ENCODE measurements around the gene PGK1. TPM values are rescaled to one million over a fixed set of nuclear protein-coding genes. Genes with fewer than 3 reads are reported as not detected.

Gene PGK1
- total and polyA plus RNA-seq, 9 of the 15 experiments (the other 6 are each of a cell fraction or from before 2014, with no cell fraction given) = 199 to 1,378 (median 378) TPM

DNA sequence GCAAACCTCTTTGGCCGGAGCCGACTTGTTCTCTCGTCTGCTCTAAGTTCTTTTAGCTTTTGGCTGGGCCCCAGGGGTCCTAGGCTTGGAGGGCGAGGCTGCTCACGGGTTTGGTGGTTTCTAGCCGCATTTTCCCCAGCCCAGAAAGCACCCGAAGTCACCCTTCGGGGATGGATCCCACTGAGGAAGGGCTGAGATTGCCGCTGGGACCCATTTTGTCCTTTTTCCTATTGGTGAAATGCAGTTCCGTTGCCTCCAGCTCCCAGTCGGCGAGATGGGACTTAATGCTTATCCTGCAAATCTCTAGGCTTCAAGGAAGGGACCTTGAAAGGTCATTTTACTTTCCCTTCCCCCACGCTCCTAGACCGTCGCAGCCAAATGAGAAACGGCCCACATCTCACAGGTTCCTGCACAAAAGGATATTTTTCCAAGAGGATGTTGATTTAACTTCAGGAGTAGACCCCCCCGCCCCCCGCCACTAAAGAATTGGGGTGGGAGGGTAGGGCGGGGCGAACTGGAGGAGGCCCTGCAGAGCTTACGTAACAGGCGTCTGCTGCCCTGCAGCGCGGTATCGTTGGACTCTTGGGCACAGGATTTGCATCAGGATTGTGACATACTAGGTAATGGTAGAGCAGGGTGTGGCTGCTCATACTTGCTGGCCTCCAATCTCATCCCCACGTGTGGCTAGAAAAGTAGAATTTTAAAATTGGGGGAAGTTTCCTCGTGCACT lies 564 bp downstream of the PGK1 start:
- ATAC-seq (peak; percentile 55), FAIRE-seq (no peak), DNase-seq (ENCODE audit: extremely low read depth in 1 of 4, low spot score in 3 of 4) (peak; percentile 29 to 70 (median 34))
- Histone ChIP-seq H3K4me1 (replicated peaks in 1 of 2; ENCODE audit: control insufficient read depth in 2 of 2, insufficient read depth in 2 of 2, low read length in 2 of 2) (peaks cover 5 to 8% of the 10 kb centered on the region in 2 experiments; a peak in 3 of 5 replicates), H3K9me1 (ENCODE audit: control insufficient read depth, insufficient read depth, low read length) (peaks cover 4% of the 10 kb centered on the region), H3K27ac (ENCODE audit: extremely low read depth, low read depth, low read length) (peak overlapping the region; percentile 82), H3K27me3 (ENCODE audit: control insufficient read depth in 2 of 2, insufficient read depth in 2 of 2, low read length in 2 of 2) (no peaks in the 10 kb centered on the region), H3K79me2 (ENCODE audit: control insufficient read depth, insufficient read depth, low read length) (peaks cover 56% of the 10 kb centered on the region), H3K4me3 (peak overlapping the region; percentile 87), H4K20me1 (replicated peaks; ENCODE audit: control insufficient read depth, insufficient read depth, low read length) (peaks cover 47% of the 10 kb centered on the region), H2AFZ (ENCODE audit: low read depth, low read length) (peak overlapping the region; percentile 52), H3K9me3 (replicated peaks; ENCODE audit: control insufficient read depth, insufficient read depth, low read depth, low read length) (no peaks in the 10 kb centered on the region), H3K9ac (ENCODE audit: insufficient read depth in 1 of 2, low read depth in 2 of 2, low read length in 2 of 2) (peak overlapping the region; percentile 90 to 98), H3K4me2 (ENCODE audit: insufficient read depth, low read length) (peak overlapping the region; percentile 91), H3K36me3 (ENCODE audit: control insufficient read depth, insufficient read depth, low read length) (peaks cover 48% of the 10 kb centered on the region)
- ChIA-PET POLR2A (interaction anchor here (0.6 to 1.5 kb wide), 7 partner anchors 11 to 520 kb away, joined by 3 to 5 read pairs (median 4); partner anchors contain the start of genes COX7B and TAF9B), CTCF (ENCODE audit: low intra/inter-chr PET ratio) (no interaction called here)
- TSS peak; percentile 42 for BruUV-seq (replicated peaks)
- intact Hi-C loops (cut with micrococcal nuclease) (loop anchor here (2.0 to 5.0 kb wide), 2 partner anchors 34 to 207 kb away; partner anchors contain the start of genes COX7B, MAGT1 and TAF9B), in situ Hi-C loops (cut with MboI) (no loop called here)
- under 1% methylated on average over 14 of the region's 27 CpGs for WGBS (ENCODE audit: insufficient coverage, low coverage, missing lambda C conversion rate)
- TF ChIP-seq, protein P1, sequence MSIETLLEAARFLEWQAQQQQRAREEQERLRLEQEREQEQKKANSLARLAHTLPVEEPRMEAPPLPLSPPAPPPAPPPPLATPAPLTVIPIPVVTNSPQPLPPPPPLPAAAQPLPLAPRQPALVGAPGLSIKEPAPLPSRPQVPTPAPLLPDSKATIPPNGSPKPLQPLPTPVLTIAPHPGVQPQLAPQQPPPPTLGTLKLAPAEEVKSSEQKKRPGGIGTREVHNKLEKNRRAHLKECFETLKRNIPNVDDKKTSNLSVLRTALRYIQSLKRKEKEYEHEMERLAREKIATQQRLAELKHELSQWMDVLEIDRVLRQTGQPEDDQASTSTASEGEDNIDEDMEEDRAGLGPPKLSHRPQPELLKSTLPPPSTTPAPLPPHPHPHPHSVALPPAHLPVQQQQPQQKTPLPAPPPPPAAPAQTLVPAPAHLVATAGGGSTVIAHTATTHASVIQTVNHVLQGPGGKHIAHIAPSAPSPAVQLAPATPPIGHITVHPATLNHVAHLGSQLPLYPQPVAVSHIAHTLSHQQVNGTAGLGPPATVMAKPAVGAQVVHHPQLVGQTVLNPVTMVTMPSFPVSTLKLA (conservative IDR thresholded peaks at IDR 0.05) = no peak
- no peak for TF ChIP-seq ZFP1 (CRISPR knock-in tag; IDR thresholded peaks at IDR 0.05)
- TF ChIP-seq ZNF316 (IDR thresholded peaks at IDR 0.05) = peak; percentile 39; the same call in 1 of the 2 replicates
- no peak for TF ChIP-seq SMARCA5 (IDR thresholded peaks at IDR 0.05)
- TF ChIP-seq CEBPB (tag; IDR thresholded peaks at IDR 0.05) = peak; percentile 85
- TF ChIP-seq HNRNPLL (IDR thresholded peaks at IDR 0.05; ENCODE audit: low read depth, low read length, poor library complexity, severe bottlenecking) = peak; percentile 81
- TF ChIP-seq CHD1 (IDR thresholded peaks at IDR 0.05; ENCODE audit: low read length) = peak; percentile 56
- 0 out of 2 replicates have a peak, but pooled peaks have one; percentile 14 for TF ChIP-seq MXI1 (IDR thresholded peaks at IDR 0.05; ENCODE audit: low read depth, low read length)
- peak; percentile 71 for TF ChIP-seq CEBPG (CRISPR knock-in tag; IDR thresholded peaks at IDR 0.05)
- TF ChIP-seq CEBPG (tag; conservative IDR thresholded peaks at IDR 0.05 in 1 of 2, IDR thresholded peaks at IDR 0.05 in 1 of 2) = peak; percentile 70 to 90
- TF ChIP-seq, protein P2, sequence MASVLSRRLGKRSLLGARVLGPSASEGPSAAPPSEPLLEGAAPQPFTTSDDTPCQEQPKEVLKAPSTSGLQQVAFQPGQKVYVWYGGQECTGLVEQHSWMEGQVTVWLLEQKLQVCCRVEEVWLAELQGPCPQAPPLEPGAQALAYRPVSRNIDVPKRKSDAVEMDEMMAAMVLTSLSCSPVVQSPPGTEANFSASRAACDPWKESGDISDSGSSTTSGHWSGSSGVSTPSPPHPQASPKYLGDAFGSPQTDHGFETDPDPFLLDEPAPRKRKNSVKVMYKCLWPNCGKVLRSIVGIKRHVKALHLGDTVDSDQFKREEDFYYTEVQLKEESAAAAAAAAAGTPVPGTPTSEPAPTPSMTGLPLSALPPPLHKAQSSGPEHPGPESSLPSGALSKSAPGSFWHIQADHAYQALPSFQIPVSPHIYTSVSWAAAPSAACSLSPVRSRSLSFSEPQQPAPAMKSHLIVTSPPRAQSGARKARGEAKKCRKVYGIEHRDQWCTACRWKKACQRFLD (CRISPR knock-in tag; IDR thresholded peaks at IDR 0.05) = peak; percentile 55; the same call in 1 of the 2 replicates
- peak; percentile 77 for TF ChIP-seq RBFOX2 (IDR thresholded peaks at IDR 0.05; ENCODE audit: low read depth, low read length)
- no peak for TF ChIP-seq SMC3 (conservative IDR thresholded peaks at IDR 0.05; ENCODE audit: insufficient read depth, low read depth, low read length)
- TF ChIP-seq, protein P3, sequence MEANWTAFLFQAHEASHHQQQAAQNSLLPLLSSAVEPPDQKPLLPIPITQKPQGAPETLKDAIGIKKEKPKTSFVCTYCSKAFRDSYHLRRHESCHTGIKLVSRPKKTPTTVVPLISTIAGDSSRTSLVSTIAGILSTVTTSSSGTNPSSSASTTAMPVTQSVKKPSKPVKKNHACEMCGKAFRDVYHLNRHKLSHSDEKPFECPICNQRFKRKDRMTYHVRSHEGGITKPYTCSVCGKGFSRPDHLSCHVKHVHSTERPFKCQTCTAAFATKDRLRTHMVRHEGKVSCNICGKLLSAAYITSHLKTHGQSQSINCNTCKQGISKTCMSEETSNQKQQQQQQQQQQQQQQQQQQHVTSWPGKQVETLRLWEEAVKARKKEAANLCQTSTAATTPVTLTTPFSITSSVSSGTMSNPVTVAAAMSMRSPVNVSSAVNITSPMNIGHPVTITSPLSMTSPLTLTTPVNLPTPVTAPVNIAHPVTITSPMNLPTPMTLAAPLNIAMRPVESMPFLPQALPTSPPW (CRISPR knock-in tag; IDR thresholded peaks at IDR 0.05) = peak; percentile 56
- TF ChIP-seq MYC (IDR thresholded peaks at IDR 0.05; ENCODE audit: low read depth, low read length) = peak; percentile 16; the same call in 1 of the 2 replicates
- no peak for TF ChIP-seq MYC (CRISPR knock-in tag; IDR thresholded peaks at IDR 0.05; ENCODE audit: borderline replicate concordance, low read depth)
- TF ChIP-seq ZFX (CRISPR knock-in tag; IDR thresholded peaks at IDR 0.05) = 0 out of 2 replicates have a peak, but pooled peaks have one; percentile 17
- TF ChIP-seq CHD2 (IDR thresholded peaks at IDR 0.05; ENCODE audit: low read depth, low read length) = no peak

Data from K562 (cell line).